IPS-20b (cell line): Measurements from ENCODE around the gene MAFB.

Experiments
- H3K27ac ChIP-seq: one replicate; pipeline ENCODE4 v1.5.1; 2013; ENCODE audit warnings: low read length
- H3K27me3 ChIP-seq: 2 replicates; pipeline ENCODE4 v1.6.1; 2013; ENCODE audit warnings: mild to moderate bottlenecking, low read length, inconsistent platforms; ENCODE audit not compliant: insufficient read depth
- H3K36me3 ChIP-seq: 2 replicates; pipeline ENCODE4 v1.6.1; 2013; ENCODE audit warnings: low read depth, mild to moderate bottlenecking, inconsistent platforms, low read length, moderate library complexity; ENCODE audit not compliant: insufficient read depth
- H3K4me1 ChIP-seq: 2 replicates; pipeline ENCODE4 v1.6.1; 2013; ENCODE audit warnings: mild to moderate bottlenecking, control low read depth, inconsistent platforms, low read length, moderate library complexity; ENCODE audit not compliant: insufficient read depth
- H3K4me3 ChIP-seq: 2 replicates; pipeline ENCODE4 v1.5.1; 2013; ENCODE audit warnings: mild to moderate bottlenecking, low read length, inconsistent platforms
- H3K9ac ChIP-seq: 2 replicates; pipeline ENCODE4 v1.6.1; 2013; ENCODE audit warnings: low read depth, mild to moderate bottlenecking, inconsistent platforms, low read length, moderate library complexity
- H3K9me3 ChIP-seq: 2 replicates; pipeline ENCODE4 v1.6.1; 2013; ENCODE audit warnings: mild to moderate bottlenecking, low read depth, low read length, inconsistent platforms; ENCODE audit not compliant: insufficient read depth

Gene MAFB

GRCh38 chr20:40648210-40649072 lies 40.6 kb downstream of the MAFB start:
- H3K9ac ChIP-seq = no peak overlapping the region
- H3K36me3 ChIP-seq = no peaks in the 10 kb centered on the region
- H3K4me3 ChIP-seq = no peak overlapping the region
- no peaks in the 10 kb centered on the region for H3K27me3 ChIP-seq
- no peaks in the 10 kb centered on the region for H3K9me3 ChIP-seq
- H3K4me1 ChIP-seq = no peaks in the 10 kb centered on the region
- H3K27ac ChIP-seq = no peak overlapping the region

GRCh38 chr20:40646813-40647212 lies 42.2 kb downstream of the MAFB start:
- no peaks in the 10 kb centered on the region for H3K27me3 ChIP-seq
- H3K9me3 ChIP-seq = no peaks in the 10 kb centered on the region
- H3K4me1 ChIP-seq = no peaks in the 10 kb centered on the region
- H3K4me3 ChIP-seq = no peak overlapping the region
- no peak overlapping the region for H3K27ac ChIP-seq
- H3K9ac ChIP-seq = no peak overlapping the region
- H3K36me3 ChIP-seq = no peaks in the 10 kb centered on the region

GRCh38 chr20:40646361-40646760 lies 42.7 kb downstream of the MAFB start:
- Histone ChIP-seq H3K9ac (no peak overlapping the region), H3K9me3 (no peaks in the 10 kb centered on the region), H3K36me3 (no peaks in the 10 kb centered on the region), H3K4me1 (no peaks in the 10 kb centered on the region), H3K27me3 (no peaks in the 10 kb centered on the region), H3K4me3 (no peak overlapping the region), H3K27ac (no peak overlapping the region)

GRCh38 chr20:40644863-40645262 lies 44.2 kb downstream of the MAFB start:
- Histone ChIP-seq H3K27ac (no peak overlapping the region), H3K27me3 (no peaks in the 10 kb centered on the region), H3K4me3 (no peak overlapping the region), H3K36me3 (no peaks in the 10 kb centered on the region), H3K9me3 (no peaks in the 10 kb centered on the region), H3K9ac (no peak overlapping the region), H3K4me1 (no peaks in the 10 kb centered on the region)

- Histone ChIP-seq H3K9ac (no peak overlapping the region), H3K9me3 (no peaks in the 10 kb centered on the region), H3K4me3 (no peak overlapping the region), H3K27me3 (no peaks in the 10 kb centered on the region), H3K4me1 (no peaks in the 10 kb centered on the region), H3K27ac (no peak overlapping the region), H3K36me3 (no peaks in the 10 kb centered on the region)
These were observed 45.1 kb downstream of the MAFB start for GRCh38 chr20:40643891-40644290.

- no peaks in the 10 kb centered on the region for H3K27me3 ChIP-seq
- H3K27ac ChIP-seq = no peak overlapping the region
- H3K9ac ChIP-seq = no peak overlapping the region
- no peaks in the 10 kb centered on the region for H3K9me3 ChIP-seq
- no peaks in the 10 kb centered on the region for H3K36me3 ChIP-seq
- no peaks in the 10 kb centered on the region for H3K4me1 ChIP-seq
- H3K4me3 ChIP-seq = no peak overlapping the region
These were observed 47.2 kb downstream of the MAFB start for GRCh38 chr20:40641809-40642208.

- no peak overlapping the region for H3K9ac ChIP-seq
- H3K36me3 ChIP-seq = no peaks in the 10 kb centered on the region
- H3K4me1 ChIP-seq = no peaks in the 10 kb centered on the region
- H3K4me3 ChIP-seq = no peak overlapping the region
- no peaks in the 10 kb centered on the region for H3K9me3 ChIP-seq
- no peak overlapping the region for H3K27ac ChIP-seq
- H3K27me3 ChIP-seq = no peaks in the 10 kb centered on the region
These were observed 47.8 kb downstream of the MAFB start for GRCh38 chr20:40641202-40641601.

GRCh38 chr20:40640667-40641066 lies 48.4 kb downstream of the MAFB start:
- Histone ChIP-seq H3K4me1 (no peaks in the 10 kb centered on the region), H3K27me3 (no peaks in the 10 kb centered on the region), H3K9me3 (no peaks in the 10 kb centered on the region), H3K4me3 (no peak overlapping the region), H3K36me3 (no peaks in the 10 kb centered on the region), H3K9ac (no peak overlapping the region), H3K27ac (no peak overlapping the region)

- no peak overlapping the region for H3K4me3 ChIP-seq
- H3K27me3 ChIP-seq = no peaks in the 10 kb centered on the region
- H3K9ac ChIP-seq = no peak overlapping the region
- H3K36me3 ChIP-seq = no peaks in the 10 kb centered on the region
- H3K9me3 ChIP-seq = no peaks in the 10 kb centered on the region
- no peaks in the 10 kb centered on the region for H3K4me1 ChIP-seq
- no peak overlapping the region for H3K27ac ChIP-seq
These were observed 49.2 kb downstream of the MAFB start for GRCh38 chr20:40639676-40640355.

GRCh38 chr20:40639132-40639531 lies 49.9 kb downstream of the MAFB start:
- H3K36me3 ChIP-seq = no peaks in the 10 kb centered on the region
- no peaks in the 10 kb centered on the region for H3K4me1 ChIP-seq
- no peak overlapping the region for H3K9ac ChIP-seq
- no peaks in the 10 kb centered on the region for H3K27me3 ChIP-seq
- no peak overlapping the region for H3K4me3 ChIP-seq
- H3K27ac ChIP-seq = no peak overlapping the region
- no peaks in the 10 kb centered on the region for H3K9me3 ChIP-seq

GRCh38 chr20:40638414-40638813 lies 50.6 kb downstream of the MAFB start:
- no peak overlapping the region for H3K4me3 ChIP-seq
- no peaks in the 10 kb centered on the region for H3K9me3 ChIP-seq
- H3K27me3 ChIP-seq = no peaks in the 10 kb centered on the region
- H3K9ac ChIP-seq = no peak overlapping the region
- H3K27ac ChIP-seq = no peak overlapping the region
- no peaks in the 10 kb centered on the region for H3K36me3 ChIP-seq
- no peaks in the 10 kb centered on the region for H3K4me1 ChIP-seq

- Histone ChIP-seq H3K36me3 (no peaks in the 10 kb centered on the region), H3K4me1 (no peaks in the 10 kb centered on the region), H3K27me3 (no peaks in the 10 kb centered on the region), H3K27ac (no peak overlapping the region), H3K9ac (no peak overlapping the region), H3K9me3 (no peaks in the 10 kb centered on the region), H3K4me3 (no peak overlapping the region)
These were observed 51.9 kb downstream of the MAFB start for GRCh38 chr20:40637176-40637575.
